OCI-M1 (cell line): ENCODE data around the gene DYRK1A.
A peak's percentile ranks its signal among the peaks of the same experiment; 100 is the strongest.

Experiments used
- DNase-seq: peaks from one replicate; lab custom pipeline; 2025; lab: John Stamatoyannopoulos, UW

DYRK1A gene

DNA sequence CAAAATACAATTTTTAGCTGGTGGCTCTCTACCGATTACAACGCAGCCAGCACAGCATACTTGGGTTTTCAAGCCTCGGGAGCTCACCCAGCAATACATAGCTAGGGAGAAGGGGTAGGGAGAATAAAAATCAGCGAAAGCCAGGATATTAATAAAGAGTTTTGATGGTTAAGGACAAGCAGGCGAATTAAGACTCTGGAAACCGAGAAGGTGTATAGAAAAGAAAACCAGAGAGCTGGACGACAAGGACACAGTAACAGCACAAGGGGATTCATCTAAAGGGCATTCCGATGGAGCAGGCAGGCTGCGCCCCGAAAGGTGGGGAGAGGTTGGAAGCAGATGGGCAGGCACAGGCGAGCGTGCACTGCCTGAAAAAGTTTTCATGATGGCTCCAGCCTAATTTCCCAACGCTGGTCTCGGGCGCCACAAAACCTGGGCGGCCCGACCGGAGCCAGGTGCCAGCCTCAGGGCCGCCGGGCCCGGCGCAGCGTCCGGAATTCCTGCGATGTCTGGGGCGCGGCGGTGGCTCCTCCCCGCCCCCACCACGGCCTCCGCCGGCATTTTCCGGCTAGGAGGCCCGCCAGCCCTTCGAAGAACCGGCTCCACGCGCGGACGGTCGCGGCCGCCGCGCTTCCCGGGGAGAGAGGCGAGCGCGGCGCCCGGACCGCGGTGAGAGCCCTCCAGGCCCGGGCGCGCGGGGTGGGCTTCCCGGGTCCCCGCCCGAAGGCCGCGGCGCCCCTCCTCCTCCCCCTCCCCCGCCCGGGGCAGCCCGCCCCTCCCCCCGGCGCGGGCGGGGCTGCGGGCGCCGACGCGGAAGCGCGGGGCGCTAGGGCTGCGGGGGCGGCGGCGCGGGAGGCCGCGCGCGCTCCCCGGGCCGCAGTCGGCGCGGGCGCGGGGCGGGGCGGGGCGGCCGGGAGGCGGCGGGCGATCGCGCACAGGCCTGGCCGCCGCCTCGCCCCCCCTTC, 774 bp upstream of the DYRK1A start:
- DNase-seq = peak; percentile 91

DNA sequence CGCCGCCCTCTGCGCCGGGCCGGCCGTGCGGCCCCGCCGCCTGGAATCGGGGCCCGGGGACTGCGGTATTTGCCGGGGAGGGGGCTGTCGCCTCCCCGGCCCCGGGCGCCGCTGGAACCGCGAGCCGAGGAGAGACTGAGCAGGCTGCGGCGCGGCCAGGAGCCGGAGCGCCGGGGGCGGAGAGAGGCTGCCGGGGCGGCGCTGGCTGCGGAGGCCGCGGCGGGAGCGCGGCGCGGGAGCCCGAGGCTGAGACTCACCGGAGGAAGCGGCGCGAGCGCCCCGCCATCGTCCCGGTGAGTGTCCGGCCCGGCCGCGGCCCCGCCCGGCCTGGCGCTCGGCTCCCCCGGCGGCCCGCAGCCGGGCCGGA, 746 bp downstream of the DYRK1A start:
- DNase-seq = no peak

DNA sequence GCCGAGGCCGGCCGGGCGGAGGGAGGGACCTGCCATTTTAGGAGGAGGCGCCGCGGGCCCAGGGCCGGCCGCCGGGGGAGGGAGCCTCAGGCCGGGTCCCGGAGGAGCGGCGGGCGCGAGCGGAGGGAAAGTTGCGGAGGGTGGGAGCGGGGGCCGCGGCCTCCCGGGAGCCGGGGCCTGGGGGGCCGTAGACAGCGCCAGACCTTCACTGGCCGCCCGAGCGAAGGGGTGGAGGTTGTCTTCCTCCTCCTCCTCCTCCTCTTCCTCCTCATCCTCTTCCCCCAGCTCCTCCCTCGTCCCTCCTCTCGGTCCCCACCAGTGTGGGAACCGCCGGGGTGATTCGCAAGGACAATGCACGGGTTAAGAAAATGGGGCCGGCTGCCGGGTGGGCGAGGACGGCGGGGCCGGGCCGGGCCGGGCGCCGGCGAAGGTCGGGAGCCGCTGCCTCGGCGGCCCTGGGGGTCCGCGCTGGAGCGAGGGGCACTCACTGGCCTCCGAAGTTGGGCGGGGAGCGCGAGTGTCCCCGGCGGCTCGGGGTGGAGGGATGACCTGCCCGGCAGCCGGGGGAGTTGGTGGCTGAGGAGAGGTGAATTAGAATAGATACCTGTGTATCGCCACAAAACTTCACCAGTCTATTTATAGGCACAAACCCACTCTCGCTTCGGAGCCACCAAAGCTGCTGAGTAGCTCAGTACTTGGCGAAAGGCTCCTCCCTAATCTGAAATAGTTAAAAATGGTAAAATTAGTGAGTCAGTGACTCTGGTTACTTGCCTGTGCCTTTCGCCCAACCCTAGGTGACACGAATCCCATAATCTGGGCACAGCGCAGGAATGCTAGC, 1.3 kb downstream of the DYRK1A start:
- DNase-seq = peak; percentile 76

- peak; percentile 76 for DNase-seq
Measured at GRCh38 chr21:37368541-37369279, 2.1 kb downstream of the DYRK1A start.

- DNase-seq = peak; percentile 67
Measured at GRCh38 chr21:37369307-37369854, 2.8 kb downstream of the DYRK1A start.

DNA sequence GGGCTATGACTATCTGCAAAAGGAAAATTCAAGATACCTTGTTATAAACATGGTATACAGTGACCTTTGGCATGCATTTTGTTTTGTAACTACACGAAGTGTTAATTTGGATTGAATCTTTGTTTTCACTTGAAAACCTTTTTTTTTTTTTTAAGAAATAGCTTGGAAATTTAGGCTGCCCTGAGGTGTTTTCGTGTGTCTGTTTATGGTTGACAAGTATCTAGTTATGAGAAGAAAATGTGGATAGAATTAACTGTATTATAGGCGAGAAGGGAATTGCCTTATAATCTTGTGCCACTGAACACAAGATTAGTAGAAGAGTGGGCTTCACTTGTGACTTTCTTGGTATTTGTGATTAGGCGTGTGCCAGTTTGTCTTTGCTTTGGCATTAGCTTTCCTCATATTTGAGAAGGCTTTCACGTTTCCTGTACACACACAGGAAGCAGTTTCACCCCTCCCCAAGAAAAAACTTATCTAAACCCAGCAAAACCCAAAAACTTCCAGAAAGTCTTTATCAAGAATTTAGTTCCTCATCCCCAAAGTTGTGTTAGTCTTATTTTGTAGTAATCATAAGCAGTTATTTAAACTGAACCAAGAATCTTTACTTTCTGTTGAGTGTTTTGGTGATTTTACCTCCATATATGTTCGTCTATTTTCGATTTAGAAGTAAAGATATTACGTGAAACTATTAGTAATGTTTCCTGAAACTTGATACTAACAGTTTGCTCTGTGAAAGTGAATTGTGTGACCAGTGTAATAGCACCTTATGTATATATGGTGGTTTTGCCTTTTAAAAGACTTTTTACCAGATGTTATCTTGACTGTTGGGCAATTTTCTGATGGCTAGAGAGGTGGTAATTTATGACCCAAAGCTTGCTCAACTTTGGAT, 3.8 kb downstream of the DYRK1A start:
- DNase-seq = peak; percentile 96

- DNase-seq = no peak
Measured at GRCh38 chr21:37371041-37371397, 4.4 kb downstream of the DYRK1A start.

- DNase-seq = peak; percentile 36
Measured at GRCh38 chr21:37372127-37372731, 5.7 kb downstream of the DYRK1A start.

GRCh38 chr21:37372951-37373350, 6.4 kb downstream of the DYRK1A start:
- peak; percentile 60 for DNase-seq

- DNase-seq = peak; percentile 49
Measured at GRCh38 chr21:37373539-37373938, 7.0 kb downstream of the DYRK1A start.

GRCh38 chr21:37374027-37374426, 7.5 kb downstream of the DYRK1A start:
- DNase-seq = no peak

GRCh38 chr21:37375866-37376574, 9.4 kb downstream of the DYRK1A start:
- no peak for DNase-seq

DNA sequence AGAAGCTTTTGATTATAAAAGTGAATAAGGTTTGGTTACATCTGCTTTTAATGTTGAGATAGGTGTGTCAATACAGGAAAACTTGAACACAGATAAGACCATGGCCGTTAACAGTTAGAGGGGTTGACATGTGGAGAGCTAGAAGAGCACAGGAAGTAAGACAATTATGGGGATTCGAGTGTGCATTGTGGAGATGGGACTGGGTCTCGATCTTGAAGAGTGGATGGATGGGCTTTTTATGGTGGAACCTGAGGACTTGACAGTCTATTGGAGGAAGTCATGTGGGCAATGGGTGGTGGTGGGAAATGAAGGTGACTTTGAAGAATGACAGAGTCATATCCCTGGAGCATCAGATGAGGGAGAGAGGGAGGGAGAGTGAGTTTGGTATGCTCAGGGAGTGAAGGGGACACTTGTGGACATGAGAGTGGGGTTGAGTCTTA, 12.1 kb downstream of the DYRK1A start:
- DNase-seq = peak; percentile 46

DNA sequence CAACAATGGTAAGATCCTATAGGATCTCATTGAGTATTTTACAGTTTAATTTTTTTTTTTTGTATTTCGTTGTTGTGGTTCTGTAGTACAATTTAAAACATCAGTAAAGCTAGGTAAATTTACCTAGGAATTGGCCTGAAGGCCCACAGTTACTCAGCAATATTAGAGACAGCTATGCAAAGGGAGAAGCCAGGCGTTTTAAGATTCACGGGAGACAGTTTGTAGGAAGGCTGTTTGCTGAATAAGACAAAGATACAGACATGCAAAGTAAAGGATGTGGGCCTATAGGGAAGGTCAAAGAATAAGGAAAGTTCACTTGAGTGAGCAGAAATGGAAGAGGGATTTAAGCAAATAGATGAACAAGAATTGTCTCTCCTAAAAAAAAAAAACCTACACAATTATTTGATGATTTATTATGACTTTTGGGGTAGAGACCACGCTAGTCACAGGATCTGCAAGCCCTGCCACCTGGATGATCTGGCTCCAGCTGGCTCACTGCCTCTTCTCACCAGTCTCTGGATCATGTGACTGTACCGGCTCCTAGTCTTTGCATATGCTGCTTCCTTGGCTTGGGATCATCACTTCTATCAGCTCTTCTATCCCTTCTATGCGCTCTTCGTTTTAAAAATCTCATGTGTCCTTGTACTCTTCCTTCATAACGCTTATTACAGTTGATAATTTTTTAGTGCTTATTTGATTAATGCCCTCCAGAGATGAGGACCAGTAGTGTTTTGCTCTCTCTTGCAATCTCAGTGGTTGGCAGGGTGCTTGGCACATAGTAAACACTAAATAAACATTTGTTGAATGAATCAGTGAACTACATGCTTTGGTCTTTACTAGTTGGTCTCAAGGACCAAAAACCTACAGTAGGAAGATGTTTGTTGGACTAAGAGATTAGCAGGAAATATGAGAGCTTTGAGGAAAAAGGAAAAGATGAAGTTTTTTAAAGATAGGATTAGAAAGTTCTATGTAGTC, 14.1 kb downstream of the DYRK1A start:
- DNase-seq = peak; percentile 37

- DNase-seq = no peak
Measured at GRCh38 chr21:37381883-37382585, 15.5 kb downstream of the DYRK1A start.

DNA sequence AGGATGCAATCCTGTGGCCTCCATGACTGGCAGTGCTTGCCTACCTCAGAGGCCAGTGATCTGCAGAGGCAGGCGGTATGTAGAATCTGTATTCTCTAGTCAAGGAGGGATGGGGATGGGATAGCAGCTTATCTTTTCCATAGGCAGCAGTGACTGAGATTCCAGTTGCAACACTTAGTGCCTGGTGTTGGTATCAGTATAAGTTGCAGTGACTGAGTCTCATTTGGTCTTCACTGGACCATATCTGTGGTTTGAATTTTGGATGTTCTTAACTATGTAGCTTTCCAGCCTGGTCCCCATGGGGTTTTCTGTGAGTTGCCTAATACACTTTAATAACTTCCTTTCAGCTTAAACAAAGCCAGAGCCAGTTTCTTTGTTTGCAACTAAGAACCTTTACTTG, 16.5 kb downstream of the DYRK1A start:
- DNase-seq = no peak

- DNase-seq = no peak
Measured at GRCh38 chr21:37383784-37384311, 17.3 kb downstream of the DYRK1A start.

- DNase-seq = no peak
Measured at GRCh38 chr21:37384416-37384815, 17.8 kb downstream of the DYRK1A start.
